Stimulated activated CD8-positive, alpha-beta memory T cell treated with anti-CD3 and anti-CD28 coated beads, Interleukin-12 subunit alpha, Interleukin-12 subunit beta, amount 100 ng/mL, for 24 hours (primary cell): Measurements from ENCODE around the gene TIE1.
"Not testable (repeated sequence)": the region's sequence is repeated elsewhere in the genome, so short reads cannot be mapped to it uniquely, and the experiment has no call there.

Experiments used
- DNase-seq: peaks from one replicate; pipeline ENCODE4 v3.0.0-alpha.2; 2020; ENCODE audit errors: extremely low read depth

TIE1 gene

DNA sequence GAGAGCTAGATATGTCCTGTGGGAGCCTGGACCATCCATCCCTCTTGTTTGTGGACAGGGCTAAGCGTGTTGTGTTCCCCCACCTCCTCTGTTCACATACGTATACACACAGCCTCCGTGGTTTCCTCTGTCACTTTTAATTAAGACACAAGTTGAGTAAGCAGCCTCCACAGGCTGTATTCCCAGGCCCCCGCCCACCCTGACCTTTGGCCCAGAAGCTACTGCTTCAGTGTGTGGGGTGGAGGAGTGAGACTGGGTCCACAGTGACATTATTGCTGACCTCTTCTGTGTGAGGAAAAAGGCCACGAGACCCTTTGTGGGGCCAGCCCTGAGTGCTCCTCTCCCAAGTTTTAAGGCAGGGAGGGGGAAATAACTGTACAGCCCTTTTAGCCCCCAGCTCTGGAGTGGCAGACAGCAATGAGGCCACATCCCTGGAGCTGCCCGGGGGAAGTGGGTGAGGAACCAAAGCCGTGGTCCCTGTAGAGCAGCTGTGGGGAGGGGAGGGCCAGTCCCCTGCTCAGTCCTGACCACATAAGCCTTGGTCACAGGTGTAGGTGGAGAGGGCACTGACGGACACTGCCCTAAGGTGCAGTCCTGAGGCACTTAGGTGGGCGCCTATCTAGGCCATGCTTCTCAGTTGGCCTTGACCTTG lies 62.6 kb downstream of the TIE1 start:
- no peak for DNase-seq

DNA sequence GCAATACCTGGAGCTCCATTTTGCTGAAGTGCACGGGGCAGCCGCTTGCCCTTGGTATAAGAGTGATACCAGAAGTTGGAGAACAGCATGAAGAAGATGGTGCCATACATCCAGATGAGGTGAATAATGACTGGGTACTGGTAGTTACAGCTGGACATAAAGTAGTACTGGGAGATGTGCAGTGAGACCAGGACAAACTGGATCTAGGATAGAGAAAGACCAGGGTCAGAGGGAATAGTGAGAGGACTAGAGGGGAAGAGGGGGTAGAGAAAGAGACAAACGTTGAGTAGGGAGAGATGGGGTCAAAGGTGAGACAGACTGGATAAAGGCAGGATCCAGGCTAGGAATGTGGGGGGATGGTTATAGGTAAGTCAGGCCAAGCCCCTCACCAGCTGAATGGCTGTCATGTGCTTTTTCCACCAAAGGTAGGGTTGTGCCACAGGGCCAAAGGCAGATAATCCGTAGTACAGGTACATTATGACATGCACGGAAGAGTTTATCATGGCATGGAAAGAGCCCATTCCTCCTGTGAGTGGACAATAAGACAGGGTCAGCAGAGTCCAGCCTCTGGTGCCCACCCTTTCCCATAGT lies 63.2 kb downstream of the TIE1 start:
- no peak for DNase-seq

DNA sequence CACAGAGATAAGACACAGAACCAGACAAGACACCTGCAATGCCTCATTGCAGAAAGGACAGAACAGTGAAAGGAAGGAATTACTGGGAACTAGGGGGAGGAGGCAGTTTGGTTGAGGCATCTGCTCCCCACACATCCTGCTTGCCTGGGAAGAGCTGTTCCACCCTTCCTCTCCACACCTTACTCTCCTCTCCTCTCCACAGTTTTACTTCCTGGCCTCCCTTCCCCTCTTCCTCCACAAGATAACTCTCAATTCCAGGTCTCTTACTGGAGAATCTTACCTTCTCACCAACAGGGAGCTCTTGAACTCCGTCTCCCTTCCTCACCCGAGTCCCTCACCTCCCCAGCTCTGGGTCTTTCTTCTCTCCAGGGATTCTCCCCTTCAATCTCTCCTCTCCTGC lies 64.9 kb downstream of the TIE1 start:
- DNase-seq: no peak

DNA sequence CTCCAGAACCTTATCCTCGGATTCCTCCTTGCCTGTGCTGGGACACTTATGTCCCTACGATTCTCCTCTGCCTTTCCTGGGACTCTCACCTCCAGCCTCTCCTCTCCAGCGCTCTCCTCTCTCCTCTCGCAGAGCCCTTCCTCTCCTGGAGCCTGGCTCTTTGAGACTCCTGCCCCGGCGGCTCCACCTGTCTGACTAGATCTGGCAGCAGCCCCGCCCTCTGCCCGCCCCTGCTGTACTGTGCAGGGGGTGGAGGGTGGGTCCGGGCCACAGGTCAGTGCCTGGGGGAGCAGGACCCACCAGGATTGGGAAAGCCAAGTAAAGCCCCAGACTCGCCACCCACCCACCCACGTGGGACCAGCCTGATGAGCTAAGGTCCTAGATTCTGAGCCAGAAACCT lies 65.4 kb downstream of the TIE1 start:
- DNase-seq: no peak

DNA sequence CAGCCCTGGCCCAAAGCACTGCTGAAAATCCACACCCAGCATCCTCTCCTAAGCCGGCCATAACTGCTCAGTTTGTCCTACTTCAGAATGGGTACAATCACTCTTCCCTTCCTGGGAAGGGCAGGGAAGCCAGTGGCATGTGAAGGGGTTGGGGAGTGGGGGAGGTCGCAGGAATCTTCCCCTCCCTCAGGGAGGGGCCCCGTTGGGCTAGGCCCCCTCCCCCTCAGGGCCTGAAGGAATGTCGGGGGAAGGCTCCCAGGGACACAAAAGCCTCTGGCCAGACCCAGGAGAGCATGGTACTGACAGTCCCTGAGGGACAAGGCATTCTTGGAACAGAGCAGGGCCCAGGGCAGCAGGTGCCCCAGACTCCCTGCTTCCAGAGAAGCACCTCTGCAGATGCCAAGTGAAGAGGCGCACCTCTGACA lies 65.8 kb downstream of the TIE1 start:
- DNase-seq: no peak

DNA sequence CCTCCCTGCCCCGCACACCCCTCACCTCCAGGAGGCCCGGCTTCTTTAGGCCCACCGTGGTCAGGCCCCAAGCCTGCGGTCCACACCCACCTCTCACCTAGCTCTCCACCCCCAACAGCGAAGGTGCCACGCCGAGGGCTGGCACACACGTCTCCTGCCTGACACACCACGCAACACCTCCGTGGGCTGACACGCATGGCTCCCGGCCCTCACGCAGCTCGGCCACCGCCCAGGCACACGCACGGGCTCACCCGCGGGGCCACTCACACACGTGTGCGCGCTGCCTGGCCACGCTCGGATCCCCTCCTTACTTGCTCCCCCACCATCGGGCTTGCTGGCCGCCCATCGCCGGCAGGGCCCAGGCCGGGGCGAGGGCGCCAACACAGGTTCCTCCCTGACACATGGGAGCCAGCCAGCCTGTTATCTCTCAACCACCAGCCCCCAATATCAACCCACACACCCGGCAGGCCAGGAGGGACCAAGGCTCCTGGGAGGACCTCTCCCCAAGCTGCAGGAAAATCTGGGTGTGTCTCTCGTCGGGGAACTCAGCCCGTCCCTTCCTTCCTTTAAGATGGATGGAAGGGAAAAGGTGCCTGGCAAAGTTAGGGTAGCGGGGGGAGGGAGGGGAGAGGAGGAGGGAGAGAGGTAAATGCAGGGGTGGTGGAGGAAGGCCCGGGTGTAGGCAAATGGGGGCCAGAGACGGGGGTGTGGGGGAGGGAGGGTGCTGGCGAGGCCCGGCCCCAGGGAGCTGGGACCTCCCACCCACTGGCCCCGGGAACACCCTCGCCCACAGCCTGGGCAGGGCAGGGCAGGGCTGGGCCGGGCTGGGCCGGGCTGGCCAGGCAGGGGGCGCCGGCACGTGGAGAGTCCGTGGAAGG lies 66.5 kb downstream of the TIE1 start:
- DNase-seq: no peak

DNA sequence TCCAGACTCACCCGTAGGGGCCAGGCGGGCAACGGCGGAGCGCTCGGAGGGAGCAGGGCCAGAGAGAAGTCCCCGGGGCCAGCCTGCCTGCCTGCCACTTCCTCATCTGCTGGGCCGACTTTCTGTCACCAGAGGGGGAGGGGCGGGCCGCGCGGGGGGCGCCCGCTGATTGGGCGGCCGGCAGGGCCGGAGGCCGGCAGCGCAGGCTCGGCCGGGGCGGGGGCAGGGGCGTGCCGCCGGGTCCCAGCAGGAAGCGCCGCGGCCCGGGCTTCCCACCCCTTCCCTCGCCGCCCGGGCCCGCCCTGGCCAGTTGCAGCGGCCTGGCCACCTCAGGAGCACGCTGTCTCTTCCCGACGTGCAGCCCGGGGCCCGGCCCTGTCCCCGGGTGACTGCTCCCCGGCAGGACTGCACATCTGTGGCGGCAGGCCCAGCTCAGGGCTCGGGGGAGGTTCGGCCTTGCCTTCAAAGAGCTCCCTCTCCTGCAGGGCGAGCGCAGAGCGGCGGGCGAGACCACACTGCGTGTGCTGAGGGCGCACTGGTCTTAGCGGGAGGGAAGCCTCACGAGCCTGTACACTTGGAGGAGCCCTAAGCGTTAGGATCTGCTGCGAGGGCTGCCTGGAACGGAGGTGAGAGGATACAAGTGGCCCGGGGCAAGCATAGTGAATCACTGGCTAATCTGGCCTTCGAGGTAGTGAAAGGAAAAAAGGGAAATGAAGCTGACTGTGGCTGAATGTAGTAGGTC lies 67.3 kb downstream of the TIE1 start, which contains the start of gene ELOVL1:
Gene ELOVL1 (minus strand): TSS at position 108 of the 742 bp plus-strand sequence. CDS start 2,402 bp downstream, outside the sequence.
- peak; percentile 80 for DNase-seq

DNA sequence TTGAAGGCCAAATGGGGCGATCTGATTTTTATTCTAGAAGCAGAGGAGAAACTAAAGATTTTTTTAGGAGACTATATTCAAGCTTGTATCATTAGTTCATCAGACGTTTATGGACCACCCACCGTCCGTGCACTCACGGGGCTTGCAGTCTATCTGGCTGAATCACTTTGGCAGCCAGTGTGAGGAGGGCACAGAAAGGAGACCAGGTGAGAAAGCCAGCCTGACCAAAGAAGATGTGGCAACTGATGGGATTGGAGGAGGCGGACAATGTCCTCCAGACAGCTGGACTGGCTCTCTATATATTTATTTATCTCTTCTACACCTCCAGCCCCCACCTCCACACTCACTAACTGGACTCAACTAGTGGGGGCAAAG lies 67.9 kb downstream of the TIE1 start:
- no peak for DNase-seq

DNA sequence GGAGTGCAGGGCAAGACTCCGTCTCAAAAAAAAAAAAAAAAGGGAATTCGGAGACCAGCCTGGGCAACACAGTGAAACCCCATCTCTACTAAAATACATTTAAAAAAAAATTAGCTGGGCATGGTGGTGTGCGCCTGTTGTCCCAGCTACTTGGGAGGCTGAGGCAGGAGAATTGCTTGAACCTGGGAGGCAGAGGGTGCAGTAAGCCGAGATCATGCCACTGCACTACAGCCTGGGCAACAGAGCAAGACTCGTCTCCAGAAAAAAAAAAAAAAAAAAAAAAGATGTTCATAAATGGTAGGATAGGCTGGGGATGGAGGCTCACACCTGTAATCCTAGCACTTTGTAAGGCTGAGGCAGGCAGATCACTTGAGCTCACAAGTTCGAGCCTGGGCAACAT lies 69.0 kb downstream of the TIE1 start:
- not testable (repeated sequence) for DNase-seq

DNA sequence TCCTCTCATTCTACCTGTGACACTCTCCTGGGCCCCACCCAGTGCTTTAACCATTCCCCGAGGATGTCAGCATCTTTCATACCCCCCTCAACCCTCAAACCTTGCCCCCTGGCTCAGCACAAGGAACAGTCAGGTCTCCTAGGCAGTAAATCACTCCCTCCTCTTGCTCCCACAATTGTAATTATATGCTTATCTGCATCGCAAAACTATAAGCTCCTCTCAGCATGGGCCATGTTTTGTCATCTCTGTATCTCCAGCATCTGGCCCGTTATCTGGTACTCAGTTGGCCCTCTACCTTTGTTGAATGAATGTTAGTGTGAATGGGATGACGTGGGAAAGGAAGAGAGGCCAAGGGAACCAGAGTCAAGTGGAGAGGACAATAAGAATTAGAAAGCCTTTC lies 69.8 kb downstream of the TIE1 start:
- DNase-seq: no peak

DNA sequence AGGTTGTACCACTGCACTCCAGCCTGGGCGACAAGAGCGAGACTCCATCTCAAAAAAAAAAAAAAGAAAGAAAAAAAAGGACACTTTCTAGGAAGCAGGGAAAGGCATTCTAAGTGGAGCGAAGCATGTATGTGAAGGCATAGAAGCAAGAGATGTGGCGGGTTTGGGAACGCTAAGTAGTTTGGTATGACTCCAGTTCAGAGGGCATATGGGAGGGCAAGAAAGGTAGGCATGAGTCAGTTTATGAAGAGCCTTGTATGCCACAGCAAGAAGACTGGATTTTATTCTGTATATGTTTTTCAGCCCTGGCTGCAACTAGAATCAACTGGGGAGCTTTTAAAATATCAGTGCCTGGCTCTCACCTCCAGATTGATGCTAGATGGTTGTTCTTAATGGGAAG lies 71.4 kb downstream of the TIE1 start:
- DNase-seq: no peak
